Measurements from ENCODE around the gene LAPTM5.

The LAPTM5 gene

GRCh38 chr1:30790850-30791778 is 33.5 kb upstream of the LAPTM5 start (continued):
- no peak for TF ChIP-seq ZNF449 (tag by site-specific recombination; IDR thresholded peaks at IDR 0.05)
- peak; percentile 32; the same call in 1 of the 2 replicates for TF ChIP-seq ZNF777 (tag by site-specific recombination; IDR thresholded peaks at IDR 0.05; ENCODE audit: borderline replicate concordance)
- no peak for TF ChIP-seq ZNF10 (tag by site-specific recombination; IDR thresholded peaks at IDR 0.05)
- peak; percentile 29; the same call in 1 of the 2 replicates for TF ChIP-seq PRDM1 (tag by site-specific recombination; IDR thresholded peaks at IDR 0.05)
- 0 out of 2 replicates have a peak, but pooled peaks have one; percentile 44 for TF ChIP-seq ZNF148 (tag by site-specific recombination; IDR thresholded peaks at IDR 0.05; ENCODE audit: borderline replicate concordance)
- TF ChIP-seq INSM2 (tag by site-specific recombination; IDR thresholded peaks at IDR 0.05) = no peak
- TF ChIP-seq ZNF398 (tag by site-specific recombination; IDR thresholded peaks at IDR 0.05) = 0 out of 2 replicates have a peak, but pooled peaks have one; percentile 39
- TF ChIP-seq ZNF704 (tag by site-specific recombination; IDR thresholded peaks at IDR 0.05) = 0 out of 2 replicates have a peak, but pooled peaks have one; percentile 5
- TF ChIP-seq PATZ1 (tag by site-specific recombination; IDR thresholded peaks at IDR 0.05) = no peak
- TF ChIP-seq ZNF521 (tag by site-specific recombination; IDR thresholded peaks at IDR 0.05) = 0 out of 2 replicates have a peak, but pooled peaks have one; percentile 72
- TF ChIP-seq PRDM6 (tag by site-specific recombination; IDR thresholded peaks at IDR 0.05) = no peak
- 0 out of 2 replicates have a peak, but pooled peaks have one; percentile 36 for TF ChIP-seq ZNF785 (tag by site-specific recombination; IDR thresholded peaks at IDR 0.05)
- no peak for TF ChIP-seq ZNF501 (tag by site-specific recombination; IDR thresholded peaks at IDR 0.05)
- TF ChIP-seq ZNF174 (tag by site-specific recombination; IDR thresholded peaks at IDR 0.05) = no peak
- no peak for TF ChIP-seq GLIS1 (tag by site-specific recombination; IDR thresholded peaks at IDR 0.05)
- no peak for TF ChIP-seq ZBTB17 (tag by site-specific recombination; IDR thresholded peaks at IDR 0.05)
- no peak for TF ChIP-seq KLF8 (tag by site-specific recombination; IDR thresholded peaks at IDR 0.05)
- 0 out of 2 replicates have a peak, but pooled peaks have one; percentile 8 for TF ChIP-seq ZNF514 (tag by site-specific recombination; IDR thresholded peaks at IDR 0.05)
- peak; percentile 85; the same call in 1 of the 2 replicates for TF ChIP-seq ZNF776 (tag by site-specific recombination; IDR thresholded peaks at IDR 0.05; ENCODE audit: borderline replicate concordance)
- TF ChIP-seq ZSCAN5A (tag by site-specific recombination; IDR thresholded peaks at IDR 0.05) = no peak

All from HEK293 (cell line).